Measurements from ENCODE around the gene MYO5A. TPM values are rescaled to one million over a fixed set of nuclear protein-coding genes. Genes with fewer than 3 reads are reported as not detected.
"Not testable (repeated sequence)": the region's sequence is repeated elsewhere in the genome, so short reads cannot be mapped to it uniquely, and the experiment has no call there.

Gene MYO5A
- total RNA-seq, 3 donors from 2014 or later, result 25.6 to 32.2 (median 29.1) TPM

GRCh38 chr15:52295421-52296001 lies 233.2 kb downstream of the MYO5A start, which contains the start of gene MYO5C:
Gene MYO5C, minus strand, starts transcription at chr15:52295804. Its CDS starts 168 bp downstream, at chr15:52295636.
- Mint-ChIP-seq H3K4me3 (peak within 1 kb of the TSS; percentile 39), H3K27me3 (ENCODE audit: low read depth) (peaks cover 31% of the 10 kb centered on the region), H3K9me3 (no peaks in the 10 kb centered on the region), H3K4me1 (ENCODE audit: low read depth) (no peaks in the 10 kb centered on the region), H3K36me3 (ENCODE audit: insufficient read depth) (no peaks in the 10 kb centered on the region)
- no peak for DNase-seq
- ATAC-seq, result peak; percentile 45 to 47

GRCh38 chr15:52294881-52295420 lies 233.7 kb downstream of the MYO5A start:
- Mint-ChIP-seq H3K4me3 (peak overlapping the region; percentile 39), H3K4me1 (ENCODE audit: low read depth) (no peaks in the 10 kb centered on the region), H3K36me3 (ENCODE audit: insufficient read depth) (no peaks in the 10 kb centered on the region), H3K9me3 (no peaks in the 10 kb centered on the region), H3K27me3 (ENCODE audit: low read depth) (peaks cover 31% of the 10 kb centered on the region)
- ATAC-seq, result peak; percentile 23 to 39
- DNase-seq, result no peak

GRCh38 chr15:52292780-52293392 lies 235.8 kb downstream of the MYO5A start:
- ATAC-seq (peak in 1 of 2 donors; percentile 5), DNase-seq (no peak)
- no peak overlapping the region for H3K4me3 Mint-ChIP-seq
- peaks cover 30% of the 10 kb centered on the region for H3K27me3 Mint-ChIP-seq (ENCODE audit: low read depth)
- no peaks in the 10 kb centered on the region for H3K4me1 Mint-ChIP-seq (ENCODE audit: low read depth)
- H3K9me3 Mint-ChIP-seq, result no peaks in the 10 kb centered on the region
- no peaks in the 10 kb centered on the region for H3K36me3 Mint-ChIP-seq (ENCODE audit: insufficient read depth)

DNA sequence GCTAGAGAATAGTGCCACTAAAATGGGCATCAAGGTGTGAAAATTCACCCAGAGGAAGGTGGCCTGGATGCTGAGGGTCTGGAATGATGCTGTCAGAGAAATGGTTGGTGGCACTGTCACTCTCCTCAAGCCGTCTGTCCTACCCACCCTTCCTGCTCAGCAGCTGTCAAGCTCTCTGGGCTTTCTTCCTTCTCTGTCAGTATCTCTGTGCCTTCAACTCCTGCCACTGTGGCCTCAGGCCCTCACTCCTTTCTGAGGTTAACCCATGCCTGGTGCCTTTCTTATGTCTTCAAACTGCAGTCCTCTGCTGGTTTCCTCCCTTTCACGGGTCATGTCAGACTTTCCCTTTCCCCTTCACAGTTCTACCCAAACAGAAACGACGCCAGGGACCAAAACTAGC lies 237.5 kb downstream of the MYO5A start:
- no peak overlapping the region for H3K4me3 Mint-ChIP-seq
- H3K9me3 Mint-ChIP-seq, result no peaks in the 10 kb centered on the region
- H3K36me3 Mint-ChIP-seq (ENCODE audit: insufficient read depth), result no peaks in the 10 kb centered on the region
- DNase-seq (no peak), ATAC-seq (no peak)
- H3K27me3 Mint-ChIP-seq (ENCODE audit: low read depth), result peaks cover 25% of the 10 kb centered on the region
- H3K4me1 Mint-ChIP-seq (ENCODE audit: low read depth), result no peaks in the 10 kb centered on the region

GRCh38 chr15:52290800-52291199 lies 237.9 kb downstream of the MYO5A start:
- H3K27me3 Mint-ChIP-seq (ENCODE audit: low read depth), result peaks cover 21% of the 10 kb centered on the region
- ATAC-seq, result no peak
- no peak for DNase-seq
- H3K4me3 Mint-ChIP-seq, result no peak overlapping the region
- no peaks in the 10 kb centered on the region for H3K36me3 Mint-ChIP-seq (ENCODE audit: insufficient read depth)
- no peaks in the 10 kb centered on the region for H3K4me1 Mint-ChIP-seq (ENCODE audit: low read depth)
- no peaks in the 10 kb centered on the region for H3K9me3 Mint-ChIP-seq

- Mint-ChIP-seq H3K4me1 (ENCODE audit: low read depth) (no peaks in the 10 kb centered on the region), H3K36me3 (ENCODE audit: insufficient read depth) (no peaks in the 10 kb centered on the region), H3K9me3 (no peaks in the 10 kb centered on the region), H3K27me3 (ENCODE audit: low read depth) (peaks cover 19% of the 10 kb centered on the region), H3K4me3 (no peak overlapping the region)
- DNase-seq (no peak), ATAC-seq (peak; percentile 25 to 41)
Measured at GRCh38 chr15:52290329-52290728, 238.4 kb downstream of the MYO5A start.

DNA sequence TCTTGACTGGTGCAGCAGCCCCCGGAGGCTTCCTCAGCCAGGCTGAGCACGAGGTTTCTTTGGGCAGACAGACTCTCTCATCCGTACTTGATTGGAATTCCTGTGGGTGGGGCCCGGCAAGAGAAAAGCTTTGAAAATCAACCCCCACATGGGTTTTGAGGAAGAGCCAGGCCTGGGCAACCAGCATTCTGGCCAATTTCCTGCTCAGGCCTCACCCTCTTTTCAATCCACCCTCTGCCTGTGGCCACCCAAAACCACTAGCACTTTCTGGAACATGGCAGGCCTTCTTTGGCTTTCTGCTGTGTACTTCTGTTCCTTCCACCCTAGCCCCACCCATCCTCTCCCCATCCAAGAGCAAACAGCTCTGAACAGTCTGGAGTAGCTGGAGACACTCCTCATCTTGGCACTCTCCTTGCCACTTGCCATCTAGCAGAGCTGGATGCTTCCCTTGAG lies 239.0 kb downstream of the MYO5A start:
- H3K27me3 Mint-ChIP-seq (ENCODE audit: low read depth), result peaks cover 19% of the 10 kb centered on the region
- H3K4me3 Mint-ChIP-seq, result no peak overlapping the region
- no peaks in the 10 kb centered on the region for H3K4me1 Mint-ChIP-seq (ENCODE audit: low read depth)
- no peaks in the 10 kb centered on the region for H3K9me3 Mint-ChIP-seq
- H3K36me3 Mint-ChIP-seq (ENCODE audit: insufficient read depth), result no peaks in the 10 kb centered on the region
- ATAC-seq, result no peak
- DNase-seq, result no peak

DNA sequence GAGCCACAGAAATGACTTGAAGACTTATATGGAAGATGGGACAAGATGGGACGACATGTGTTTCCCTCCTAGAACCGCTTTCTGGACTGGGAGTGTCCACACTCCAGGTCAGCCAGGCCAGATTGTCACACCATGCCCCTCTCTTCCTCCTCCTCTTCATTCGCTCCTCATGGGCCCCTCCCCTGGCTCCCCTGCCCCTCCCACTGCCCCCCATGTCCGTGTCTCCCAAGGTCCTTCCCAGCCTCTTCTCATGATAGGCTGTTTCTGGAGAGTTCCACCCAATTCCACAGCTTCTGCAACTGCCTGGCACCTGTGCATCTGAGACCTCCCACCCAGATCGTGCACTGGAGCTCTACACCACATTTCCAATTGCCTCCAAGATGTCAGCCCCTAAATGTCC lies 239.7 kb downstream of the MYO5A start:
- Mint-ChIP-seq H3K36me3 (ENCODE audit: insufficient read depth) (no peaks in the 10 kb centered on the region), H3K4me1 (ENCODE audit: low read depth) (no peaks in the 10 kb centered on the region), H3K9me3 (no peaks in the 10 kb centered on the region), H3K4me3 (no peak overlapping the region), H3K27me3 (ENCODE audit: low read depth) (peaks cover 14% of the 10 kb centered on the region)
- no peak for ATAC-seq
- DNase-seq, result no peak

GRCh38 chr15:52288051-52288942 lies 240.4 kb downstream of the MYO5A start:
- H3K4me3 Mint-ChIP-seq, result no peak overlapping the region
- no peak for DNase-seq
- no peaks in the 10 kb centered on the region for H3K36me3 Mint-ChIP-seq (ENCODE audit: insufficient read depth)
- ATAC-seq, result no peak
- no peaks in the 10 kb centered on the region for H3K4me1 Mint-ChIP-seq (ENCODE audit: low read depth)
- peaks cover 8% of the 10 kb centered on the region for H3K27me3 Mint-ChIP-seq (ENCODE audit: low read depth)
- no peaks in the 10 kb centered on the region for H3K9me3 Mint-ChIP-seq

DNA sequence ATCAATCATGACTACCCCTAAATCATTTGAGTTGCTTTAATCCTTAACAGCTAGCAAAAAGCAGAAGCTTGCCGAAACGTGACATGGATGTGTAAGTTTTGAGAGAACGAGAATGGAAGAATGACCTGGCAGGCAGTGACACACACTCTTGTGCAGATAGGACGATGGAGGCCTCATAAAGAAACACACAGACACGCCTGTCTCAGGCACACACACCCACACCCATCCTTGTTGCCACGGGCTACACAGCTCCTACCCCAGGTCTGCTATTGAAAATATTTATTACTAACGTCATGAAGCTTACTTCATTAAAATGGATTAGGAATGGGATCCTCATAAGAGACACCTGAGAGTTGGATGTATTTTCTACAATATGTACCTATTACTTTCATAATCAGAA lies 241.6 kb downstream of the MYO5A start:
- Mint-ChIP-seq H3K36me3 (ENCODE audit: insufficient read depth) (no peaks in the 10 kb centered on the region), H3K9me3 (no peaks in the 10 kb centered on the region), H3K4me3 (no peak overlapping the region), H3K27me3 (ENCODE audit: low read depth) (peaks cover 4% of the 10 kb centered on the region), H3K4me1 (ENCODE audit: low read depth) (no peaks in the 10 kb centered on the region)
- ATAC-seq, result no peak
- no peak for DNase-seq

- H3K4me3 Mint-ChIP-seq; ATAC-seq; H3K27me3 Mint-ChIP-seq (ENCODE audit: low read depth): not testable (repeated sequence)
Measured at GRCh38 chr15:52285941-52286340, 242.7 kb downstream of the MYO5A start.

GRCh38 chr15:52284164-52284563 lies 244.5 kb downstream of the MYO5A start:
- Mint-ChIP-seq H3K27me3 (ENCODE audit: low read depth) (peaks cover 4% of the 10 kb centered on the region), H3K36me3 (ENCODE audit: insufficient read depth) (no peaks in the 10 kb centered on the region), H3K4me1 (ENCODE audit: low read depth) (no peaks in the 10 kb centered on the region), H3K9me3 (no peaks in the 10 kb centered on the region), H3K4me3 (no peak overlapping the region)
- DNase-seq (no peak), ATAC-seq (peak in 1 of 2 donors; percentile 56)

More at GRCh38 chr15:52285941-52286340, 242.7 kb downstream of the MYO5A start:
- H3K4me1 Mint-ChIP-seq (ENCODE audit: low read depth); H3K36me3 Mint-ChIP-seq (ENCODE audit: insufficient read depth); DNase-seq; H3K9me3 Mint-ChIP-seq: not testable (repeated sequence)

DNA sequence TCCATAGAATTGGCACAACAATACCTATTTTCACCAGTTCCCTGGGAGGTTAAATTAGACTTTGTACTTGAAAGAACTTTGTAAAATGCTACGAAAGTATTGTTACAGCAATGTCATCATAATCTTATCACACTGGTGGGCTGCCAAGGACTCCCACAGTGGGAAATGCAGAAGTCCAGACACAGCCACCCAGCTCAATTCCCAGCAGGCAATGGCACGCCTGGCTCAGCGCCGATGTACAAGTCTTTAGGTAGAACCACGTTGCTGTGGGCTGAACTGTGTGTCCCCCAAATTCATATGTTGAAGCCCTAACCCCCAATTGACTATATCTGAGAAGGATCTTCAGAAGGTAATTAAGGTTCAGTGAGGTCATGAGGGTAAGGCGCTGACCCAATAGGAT lies 245.4 kb downstream of the MYO5A start:
- no peaks in the 10 kb centered on the region for H3K36me3 Mint-ChIP-seq (ENCODE audit: insufficient read depth)

GRCh38 chr15:52282418-52282817 lies 246.3 kb downstream of the MYO5A start:
- no peaks in the 10 kb centered on the region for H3K4me1 Mint-ChIP-seq (ENCODE audit: low read depth)
- no peaks in the 10 kb centered on the region for H3K9me3 Mint-ChIP-seq
- peaks cover 2% of the 10 kb centered on the region for H3K27me3 Mint-ChIP-seq (ENCODE audit: low read depth)
- ATAC-seq (no peak), DNase-seq (no peak)
- no peak overlapping the region for H3K4me3 Mint-ChIP-seq
- H3K36me3 Mint-ChIP-seq (ENCODE audit: insufficient read depth), result no peaks in the 10 kb centered on the region

More for the DNA sequence above, 245.4 kb downstream of the MYO5A start:
- no peak overlapping the region for H3K4me3 Mint-ChIP-seq
- peaks cover 2% of the 10 kb centered on the region for H3K27me3 Mint-ChIP-seq (ENCODE audit: low read depth)
- ATAC-seq (no peak), DNase-seq (no peak)
- H3K4me1 Mint-ChIP-seq (ENCODE audit: low read depth), result no peaks in the 10 kb centered on the region
- no peaks in the 10 kb centered on the region for H3K9me3 Mint-ChIP-seq

Data from activated T-cell treated with anti-CD3 and anti-CD28 coated beads, Interleukin-2, amount 50 U/mL, for 4 hours (primary cell).